ENCODE results near the gene KDM1B. TPM values are rescaled to one million over a fixed set of nuclear protein-coding genes. Genes with fewer than 3 reads are reported as not detected.
"Not testable (repeated sequence)": the region's sequence is repeated elsewhere in the genome, so short reads cannot be mapped to it uniquely, and the experiment has no call there.

The KDM1B gene
- total RNA-seq, 4 donors from 2014 or later: 11.0 to 14.5 (median 12.7) TPM

- TF ChIP-seq CTCF (IDR thresholded peaks at IDR 0.05) (no peak), POLR2AphosphoS5 (IDR thresholded peaks at IDR 0.05) (no peak), POLR2A (IDR thresholded peaks at IDR 0.05) (no peak), EP300 (IDR thresholded peaks at IDR 0.05) (no peak)
- peak overlapping the region in 2 of 4 donors; percentile 3 to 51 for H3K27ac ChIP-seq
- ATAC-seq: peak; percentile 61
- peaks cover 0 to 35% of the 10 kb centered on the region in 2 donors for H3K36me3 ChIP-seq
- 20 to 44% methylated on average over 1 to 4 of the region's 8 CpGs for WGBS, 2 donors (ENCODE audit: low coverage in 1 of 2)
- H3K9me3 ChIP-seq: no peaks in the 10 kb centered on the region
- no peak overlapping the region for H3K4me3 ChIP-seq
- no peaks in the 10 kb centered on the region for H3K27me3 ChIP-seq
- peaks cover 0 to 15% (median 0%) of the 10 kb centered on the region in 3 donors for H3K4me1 ChIP-seq
These were observed 52.2 kb downstream of the KDM1B start for GRCh38 chr6:18207438-18207837.

GRCh38 chr6:18207949-18208348 lies 52.7 kb downstream of the KDM1B start:
- Histone ChIP-seq H3K4me1 (peaks cover 0 to 15% (median 0%) of the 10 kb centered on the region in 3 donors), H3K9me3 (no peaks in the 10 kb centered on the region), H3K27ac (peak overlapping the region in 2 of 4 donors; percentile 3 to 51), H3K4me3 (no peak overlapping the region), H3K36me3 (peaks cover 0 to 33% of the 10 kb centered on the region in 2 donors), H3K27me3 (no peaks in the 10 kb centered on the region)
- 28 to 35% methylated on average over 2 of the region's 2 CpGs for WGBS, 2 donors (ENCODE audit: low coverage in 1 of 2)
- ATAC-seq: no peak
- TF ChIP-seq POLR2A (IDR thresholded peaks at IDR 0.05) (no peak), POLR2AphosphoS5 (IDR thresholded peaks at IDR 0.05) (no peak), CTCF (IDR thresholded peaks at IDR 0.05) (no peak)

- not testable (repeated sequence) for ATAC-seq, H3K9me3 ChIP-seq, H3K27me3 ChIP-seq, H3K4me3 ChIP-seq, H3K27ac ChIP-seq
- 97 to 100% methylated on average over 1 to 9 of the region's 9 CpGs for WGBS, 2 donors (ENCODE audit: low coverage in 1 of 2)
- H3K36me3 ChIP-seq: peaks cover 0 to 29% of the 10 kb centered on the region in 2 donors
- H3K4me1 ChIP-seq: peaks cover 0 to 15% (median 0%) of the 10 kb centered on the region in 3 donors
These were observed 53.6 kb downstream of the KDM1B start for GRCh38 chr6:18208778-18209177.

GRCh38 chr6:18209539-18210197 lies 54.4 kb downstream of the KDM1B start:
- TF ChIP-seq POLR2AphosphoS5 (IDR thresholded peaks at IDR 0.05) (no peak), POLR2A (IDR thresholded peaks at IDR 0.05) (no peak), CTCF (IDR thresholded peaks at IDR 0.05) (no peak), EP300 (IDR thresholded peaks at IDR 0.05) (no peak)
- H3K27ac ChIP-seq: peak overlapping the region in 2 of 4 donors; percentile 13 to 26
- peaks cover 0 to 15% (median 0%) of the 10 kb centered on the region in 3 donors for H3K4me1 ChIP-seq
- H3K36me3 ChIP-seq: peaks cover 0 to 33% of the 10 kb centered on the region in 2 donors
- H3K9me3 ChIP-seq: no peaks in the 10 kb centered on the region
- no peak overlapping the region for H3K4me3 ChIP-seq
- 55 to 73% methylated on average over 9 to 11 of the region's 12 CpGs for WGBS, 2 donors (ENCODE audit: low coverage in 1 of 2)
- H3K27me3 ChIP-seq: no peaks in the 10 kb centered on the region
- no peak for ATAC-seq

GRCh38 chr6:18210707-18211106 lies 55.5 kb downstream of the KDM1B start:
- no peak overlapping the region for H3K27ac ChIP-seq
- no peaks in the 10 kb centered on the region for H3K9me3 ChIP-seq
- peaks cover 0 to 15% (median 0%) of the 10 kb centered on the region in 3 donors for H3K4me1 ChIP-seq
- no peak for ATAC-seq
- no peak for TF ChIP-seq CTCF (IDR thresholded peaks at IDR 0.05)
- TF ChIP-seq POLR2A (IDR thresholded peaks at IDR 0.05): no peak
- no peak for TF ChIP-seq EP300 (IDR thresholded peaks at IDR 0.05)
- no peak for TF ChIP-seq POLR2AphosphoS5 (IDR thresholded peaks at IDR 0.05)
- H3K27me3 ChIP-seq: no peaks in the 10 kb centered on the region
- H3K4me3 ChIP-seq: no peak overlapping the region
- H3K36me3 ChIP-seq: peaks cover 0 to 36% of the 10 kb centered on the region in 2 donors
- 90 to 93% methylated on average over 2 to 3 of the region's 5 CpGs for WGBS, 2 donors (ENCODE audit: low coverage in 1 of 2)

All from gastroesophageal sphincter (tissue), 4 donors.